Measurements from ENCODE around the gene SRP14.
"Not testable (repeated sequence)": the region's sequence is repeated elsewhere in the genome, so short reads cannot be mapped to it uniquely, and the experiment has no call there.

The SRP14 gene

GRCh38 chr15:40075298-40076044, 36.5 kb upstream of the SRP14 start:
- Histone ChIP-seq H3K27me3 (replicated peaks; ENCODE audit: control insufficient read depth, insufficient read depth, low read length) (no peaks in the 10 kb centered on the region), H3K4me3 (replicated peaks; ENCODE audit: low read depth, low read length) (no peak overlapping the region), H3K36me3 (ENCODE audit: control insufficient read depth, insufficient read depth, low read length) (no peaks in the 10 kb centered on the region)
- TF ChIP-seq, protein P1, sequence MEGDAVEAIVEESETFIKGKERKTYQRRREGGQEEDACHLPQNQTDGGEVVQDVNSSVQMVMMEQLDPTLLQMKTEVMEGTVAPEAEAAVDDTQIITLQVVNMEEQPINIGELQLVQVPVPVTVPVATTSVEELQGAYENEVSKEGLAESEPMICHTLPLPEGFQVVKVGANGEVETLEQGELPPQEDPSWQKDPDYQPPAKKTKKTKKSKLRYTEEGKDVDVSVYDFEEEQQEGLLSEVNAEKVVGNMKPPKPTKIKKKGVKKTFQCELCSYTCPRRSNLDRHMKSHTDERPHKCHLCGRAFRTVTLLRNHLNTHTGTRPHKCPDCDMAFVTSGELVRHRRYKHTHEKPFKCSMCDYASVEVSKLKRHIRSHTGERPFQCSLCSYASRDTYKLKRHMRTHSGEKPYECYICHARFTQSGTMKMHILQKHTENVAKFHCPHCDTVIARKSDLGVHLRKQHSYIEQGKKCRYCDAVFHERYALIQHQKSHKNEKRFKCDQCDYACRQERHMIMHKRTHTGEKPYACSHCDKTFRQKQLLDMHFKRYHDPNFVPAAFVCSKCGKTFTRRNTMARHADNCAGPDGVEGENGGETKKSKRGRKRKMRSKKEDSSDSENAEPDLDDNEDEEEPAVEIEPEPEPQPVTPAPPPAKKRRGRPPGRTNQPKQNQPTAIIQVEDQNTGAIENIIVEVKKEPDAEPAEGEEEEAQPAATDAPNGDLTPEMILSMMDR (IDR thresholded peaks at IDR 0.05; ENCODE audit: insufficient read depth, low read length, poor library complexity, severe bottlenecking): no peak
- DNase-seq (ENCODE audit: extremely low read depth, insufficient read length): no peak

DNA sequence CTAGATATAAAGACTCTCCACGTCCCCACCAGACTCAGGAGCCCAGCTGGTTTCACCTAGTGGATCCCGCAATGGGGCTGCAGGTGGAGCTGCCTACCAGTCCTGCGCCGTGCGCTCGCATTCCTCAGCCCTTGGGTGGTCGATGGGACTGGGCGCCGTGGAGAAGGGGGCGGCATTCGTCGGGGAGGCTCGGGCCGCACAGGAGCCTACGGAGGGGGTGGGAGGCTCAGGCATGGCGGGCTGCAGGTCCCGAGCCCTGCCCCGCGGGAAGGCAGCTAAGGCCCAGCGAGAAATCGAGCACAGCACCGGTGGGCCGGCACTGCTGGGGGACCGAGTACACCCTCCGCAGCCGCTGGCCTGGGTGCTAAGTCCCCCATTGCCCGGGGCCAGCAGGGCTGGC, 35.7 kb upstream of the SRP14 start:
- not testable (repeated sequence) for H3K4me3 ChIP-seq (replicated peaks; ENCODE audit: low read depth, low read length)

DNA sequence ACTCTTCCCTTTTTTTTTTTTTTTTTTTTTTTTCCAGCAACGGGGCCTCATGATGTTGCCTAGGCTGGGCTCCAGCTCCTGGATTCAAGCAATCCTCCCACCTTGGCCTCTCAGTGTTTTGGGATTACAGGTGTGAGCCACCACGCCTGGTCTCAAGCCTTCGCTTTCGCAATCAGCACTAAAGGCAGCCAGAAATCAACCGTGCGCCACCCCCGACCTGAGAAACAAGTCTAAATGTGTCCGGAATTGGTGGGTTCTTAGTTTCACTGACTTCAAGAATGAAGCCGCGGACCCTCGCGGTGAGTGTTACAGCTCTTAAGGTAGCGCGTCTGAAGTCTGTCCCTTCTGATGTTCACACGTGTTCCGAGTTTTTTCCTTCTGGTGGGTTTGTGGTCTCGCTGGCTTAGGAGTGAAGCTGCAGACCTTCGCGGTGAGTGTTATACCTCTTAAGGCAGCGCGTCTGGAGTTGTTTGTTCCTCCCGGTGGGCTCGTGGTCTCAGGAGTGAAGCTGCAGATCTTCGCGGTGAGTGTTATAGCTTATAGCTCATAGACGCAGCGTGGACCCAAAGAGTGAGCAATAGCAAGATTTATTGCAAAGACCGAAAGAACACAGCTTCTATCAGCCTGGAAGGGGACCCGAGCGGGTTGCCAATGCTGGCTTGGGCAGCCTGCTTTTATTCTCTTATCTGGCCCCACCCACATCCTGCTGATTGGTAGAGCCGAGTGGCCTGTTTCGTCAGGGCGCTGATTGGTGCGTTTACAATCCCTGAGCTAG, 34.9 kb upstream of the SRP14 start:
- not testable (repeated sequence) for H3K27me3 ChIP-seq (replicated peaks; ENCODE audit: control insufficient read depth, insufficient read depth, low read length); H3K4me3 ChIP-seq (replicated peaks; ENCODE audit: low read depth, low read length); DNase-seq (ENCODE audit: extremely low read depth, insufficient read length); H3K36me3 ChIP-seq (ENCODE audit: control insufficient read depth, insufficient read depth, low read length)

More for the DNA sequence above, 35.7 kb upstream of the SRP14 start:
- H3K36me3 ChIP-seq (ENCODE audit: control insufficient read depth, insufficient read depth, low read length); DNase-seq (ENCODE audit: extremely low read depth, insufficient read length); H3K27me3 ChIP-seq (replicated peaks; ENCODE audit: control insufficient read depth, insufficient read depth, low read length): not testable (repeated sequence)

- TF ChIP-seq, protein P1 (IDR thresholded peaks at IDR 0.05; ENCODE audit: insufficient read depth, low read length, poor library complexity, severe bottlenecking): no peak
- no peaks in the 10 kb centered on the region for H3K27me3 ChIP-seq (replicated peaks; ENCODE audit: control insufficient read depth, insufficient read depth, low read length)
- H3K36me3 ChIP-seq (ENCODE audit: control insufficient read depth, insufficient read depth, low read length): no peaks in the 10 kb centered on the region
- DNase-seq (ENCODE audit: extremely low read depth, insufficient read length): no peak
- H3K4me3 ChIP-seq (replicated peaks; ENCODE audit: low read depth, low read length): no peak overlapping the region
These were observed 33.4 kb upstream of the SRP14 start for GRCh38 chr15:40072216-40072990.

DNA sequence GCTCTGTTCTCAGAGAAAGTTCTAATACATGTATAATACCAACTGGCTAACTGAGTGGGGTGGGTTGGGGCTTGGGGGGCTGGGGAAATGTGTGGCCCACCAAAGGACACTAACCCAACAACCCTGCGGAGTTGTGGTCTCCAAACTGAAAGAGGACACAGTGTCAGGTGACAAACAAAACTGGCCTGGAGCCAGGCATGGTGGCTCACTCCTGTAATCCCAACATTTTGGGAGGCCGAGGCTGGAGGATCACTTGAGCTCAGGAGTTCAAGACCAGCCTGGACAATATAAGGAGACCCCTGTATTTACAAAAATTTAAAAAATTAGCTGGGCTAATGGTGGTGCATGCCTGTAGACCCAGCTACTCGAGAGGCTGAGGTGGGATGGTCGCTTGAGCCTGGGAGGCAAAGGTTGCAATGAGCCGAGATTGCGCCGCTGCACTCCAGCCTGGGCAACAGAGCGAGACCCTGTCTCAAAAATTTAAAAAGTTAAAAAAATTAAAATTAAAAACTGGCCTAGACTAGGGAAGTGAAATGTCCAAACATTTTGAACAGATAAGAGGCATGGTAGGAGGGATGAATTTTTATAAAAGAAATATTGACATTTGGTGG, 31.7 kb upstream of the SRP14 start:
- no peaks in the 10 kb centered on the region for H3K36me3 ChIP-seq (ENCODE audit: control insufficient read depth, insufficient read depth, low read length)
- H3K27me3 ChIP-seq (replicated peaks; ENCODE audit: control insufficient read depth, insufficient read depth, low read length): no peaks in the 10 kb centered on the region
- no peak overlapping the region for H3K4me3 ChIP-seq (replicated peaks; ENCODE audit: low read depth, low read length)
- TF ChIP-seq, protein P1 (IDR thresholded peaks at IDR 0.05; ENCODE audit: insufficient read depth, low read length, poor library complexity, severe bottlenecking): no peak
- DNase-seq (ENCODE audit: extremely low read depth, insufficient read length): no peak

DNA sequence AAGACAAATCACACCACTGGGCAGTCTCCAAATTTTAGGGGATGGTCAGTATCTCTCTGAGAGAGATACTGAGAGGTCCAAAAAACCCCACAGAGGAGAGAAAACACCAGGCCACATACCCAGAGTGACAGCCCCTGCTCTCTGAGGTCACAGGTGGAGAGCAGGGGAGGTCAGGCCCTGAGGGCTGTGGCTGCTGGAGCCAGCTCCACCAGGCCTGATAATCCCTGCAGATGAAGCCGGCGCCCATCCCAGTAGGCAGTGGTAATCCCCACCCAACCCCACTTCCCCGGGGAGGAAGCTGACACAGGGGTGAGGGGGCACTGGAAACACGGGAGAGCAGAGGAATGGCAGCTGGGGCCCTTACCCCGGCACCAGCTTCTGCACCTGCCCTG, 31.2 kb upstream of the SRP14 start:
- H3K27me3 ChIP-seq (replicated peaks; ENCODE audit: control insufficient read depth, insufficient read depth, low read length): no peaks in the 10 kb centered on the region
- DNase-seq (ENCODE audit: extremely low read depth, insufficient read length): no peak
- H3K4me3 ChIP-seq (replicated peaks; ENCODE audit: low read depth, low read length): no peak overlapping the region
- H3K36me3 ChIP-seq (ENCODE audit: control insufficient read depth, insufficient read depth, low read length): no peaks in the 10 kb centered on the region; the same call in 1 of the 2 replicates
- TF ChIP-seq, protein P1 (IDR thresholded peaks at IDR 0.05; ENCODE audit: insufficient read depth, low read length, poor library complexity, severe bottlenecking): no peak

Data from GM06990 (cell line).